Stimulated activated naive CD8-positive, alpha-beta T cell treated with anti-CD3 and anti-CD28 coated beads, Interleukin-15, amount 100 ng/mL, for 72 hours (primary cell): Measurements from ENCODE around the gene LRRC45.

ENCODE experiments used
- ATAC-seq: fragments of 150-1000 bp; cut with Tn5 transposase; 2 replicates; pipeline ENCODE4 v1.10.0; 2021; ENCODE audit warnings: mild to moderate bottlenecking, moderate library complexity
- DNase-seq, 2 donors: peaks; one replicate each; pipeline ENCODE4 v3.0.0; 2021 to 2022
- H3K27ac Mint-ChIP-seq, 2 donors: one replicate each; pipeline ENCODE4 v1.8.0; 2022; ENCODE audit warnings: mild to moderate bottlenecking in 2 of 2, mixed read lengths in 2 of 2, moderate library complexity in 2 of 2
- H3K27me3 Mint-ChIP-seq: one replicate; pipeline ENCODE4 v1.8.0; 2022; ENCODE audit warnings: mixed read lengths
- H3K4me1 Mint-ChIP-seq: one replicate; pipeline ENCODE4 v1.8.0; 2022; ENCODE audit warnings: mild to moderate bottlenecking, mixed read lengths
- H3K4me3 Mint-ChIP-seq, 2 donors: one replicate each; pipeline ENCODE4 v1.8.0; 2022; ENCODE audit warnings: mild to moderate bottlenecking in 2 of 2, mixed read lengths in 2 of 2, moderate library complexity in 1 of 2
- H3K9me3 Mint-ChIP-seq, 2 donors: one replicate each; pipeline ENCODE4 v1.8.0; 2022; ENCODE audit warnings: mixed read lengths in 2 of 2

Gene LRRC45

GRCh38 chr17:82054351-82055022 lies 31.4 kb downstream of the LRRC45 start:
- DNase-seq (no peak), ATAC-seq (no peak)
- H3K4me1 Mint-ChIP-seq = peaks cover 38% of the 10 kb centered on the region
- no peak overlapping the region for H3K4me3 Mint-ChIP-seq
- no peaks in the 10 kb centered on the region for H3K9me3 Mint-ChIP-seq
- H3K27me3 Mint-ChIP-seq = no peaks in the 10 kb centered on the region
- no peak overlapping the region for H3K27ac Mint-ChIP-seq

- Mint-ChIP-seq H3K4me3 (peak overlapping the region in 1 of 2 donors; percentile 39), H3K9me3 (no peaks in the 10 kb centered on the region), H3K27ac (peak overlapping the region; percentile 13 to 78), H3K4me1 (peaks cover 33% of the 10 kb centered on the region), H3K27me3 (no peaks in the 10 kb centered on the region)
- DNase-seq = no peak
- no peak for ATAC-seq
These were observed 32.2 kb downstream of the LRRC45 start for GRCh38 chr17:82055023-82055964.

GRCh38 chr17:82055965-82056728 lies 33.0 kb downstream of the LRRC45 start:
- Mint-ChIP-seq H3K27me3 (no peaks in the 10 kb centered on the region), H3K4me3 (no peak overlapping the region), H3K27ac (peak overlapping the region in 1 of 2 donors; percentile 78), H3K9me3 (no peaks in the 10 kb centered on the region), H3K4me1 (peaks cover 31% of the 10 kb centered on the region)
- DNase-seq (no peak), ATAC-seq (no peak)

DNA sequence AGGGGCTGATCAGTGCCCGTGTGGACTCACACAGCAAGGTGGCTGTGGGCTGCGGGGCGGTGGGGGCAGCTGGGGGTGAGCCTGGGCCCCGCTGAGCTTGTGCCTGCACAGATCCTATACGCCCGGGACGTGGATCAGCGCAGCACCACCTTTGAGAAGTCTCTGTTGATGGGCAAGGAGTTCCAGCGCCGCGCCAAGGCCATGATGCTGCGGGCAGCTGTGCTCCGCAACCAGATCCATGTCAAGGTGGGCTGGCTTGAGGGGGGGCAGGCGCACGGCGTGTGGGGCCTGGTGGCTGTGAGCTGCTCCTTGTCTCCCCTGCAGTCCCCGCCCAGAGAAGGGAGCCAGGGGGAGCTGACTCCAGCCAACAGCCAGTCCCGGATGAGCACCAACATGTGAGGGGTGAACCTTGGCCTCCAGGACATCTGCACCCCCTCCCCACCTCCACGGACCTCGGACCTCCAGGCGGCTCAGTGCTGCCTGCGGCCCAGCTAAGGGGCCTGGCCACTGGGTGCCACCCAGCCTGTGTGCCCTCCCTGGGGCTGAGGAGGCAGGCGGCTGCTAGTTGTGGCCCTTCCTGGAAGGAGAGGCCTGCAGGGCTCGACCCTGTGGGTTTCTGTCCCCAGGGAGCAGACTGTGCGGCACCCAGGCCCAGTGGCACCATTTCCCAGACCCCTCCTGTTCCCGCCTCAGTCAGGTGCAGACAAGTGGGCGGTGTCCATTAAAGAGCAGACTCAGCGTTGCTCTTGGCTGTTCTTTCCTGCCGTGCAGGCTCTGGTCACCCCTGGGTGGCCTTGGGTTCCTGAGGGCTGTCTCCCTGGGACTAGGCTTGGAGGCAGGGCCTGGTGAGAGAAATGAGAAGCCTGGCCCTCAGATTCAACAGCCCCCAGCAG lies 33.9 kb downstream of the LRRC45 start:
- DNase-seq (no peak), ATAC-seq (no peak)
- H3K4me1 Mint-ChIP-seq = peaks cover 31% of the 10 kb centered on the region
- H3K9me3 Mint-ChIP-seq = no peaks in the 10 kb centered on the region
- H3K27ac Mint-ChIP-seq = peak overlapping the region in 1 of 2 donors; percentile 59
- no peak overlapping the region for H3K4me3 Mint-ChIP-seq
- H3K27me3 Mint-ChIP-seq = no peaks in the 10 kb centered on the region

- Mint-ChIP-seq H3K4me3 (no peak overlapping the region), H3K9me3 (no peaks in the 10 kb centered on the region), H3K4me1 (peaks cover 23% of the 10 kb centered on the region), H3K27me3 (no peaks in the 10 kb centered on the region), H3K27ac (no peak overlapping the region)
- DNase-seq = no peak
- no peak for ATAC-seq
These were observed 35.2 kb downstream of the LRRC45 start for GRCh38 chr17:82058230-82058854.

- no peak overlapping the region for H3K4me3 Mint-ChIP-seq
- H3K27me3 Mint-ChIP-seq = no peaks in the 10 kb centered on the region
- no peak for ATAC-seq
- H3K27ac Mint-ChIP-seq = peak overlapping the region in 1 of 2 donors; percentile 67
- H3K9me3 Mint-ChIP-seq = no peaks in the 10 kb centered on the region
- no peak for DNase-seq
- H3K4me1 Mint-ChIP-seq = peaks cover 23% of the 10 kb centered on the region
These were observed 35.7 kb downstream of the LRRC45 start for GRCh38 chr17:82058855-82059249.

- Mint-ChIP-seq H3K9me3 (no peaks in the 10 kb centered on the region), H3K27me3 (no peaks in the 10 kb centered on the region), H3K4me3 (no peak overlapping the region), H3K27ac (peak overlapping the region in 1 of 2 donors; percentile 67), H3K4me1 (peaks cover 23% of the 10 kb centered on the region)
- DNase-seq = no peak
- ATAC-seq = no peak
These were observed 36.3 kb downstream of the LRRC45 start for GRCh38 chr17:82059272-82060000.

GRCh38 chr17:82060001-82060380 lies 36.9 kb downstream of the LRRC45 start:
- DNase-seq = no peak
- Mint-ChIP-seq H3K27ac (peak overlapping the region in 1 of 2 donors; percentile 88), H3K4me1 (peaks cover 25% of the 10 kb centered on the region), H3K9me3 (no peaks in the 10 kb centered on the region), H3K27me3 (no peaks in the 10 kb centered on the region), H3K4me3 (no peak overlapping the region)
- no peak for ATAC-seq

- H3K4me3 Mint-ChIP-seq = no peak overlapping the region
- peak overlapping the region in 1 of 2 donors; percentile 88 for H3K27ac Mint-ChIP-seq
These were observed 37.5 kb downstream of the LRRC45 start for GRCh38 chr17:82060614-82061013.

DNA sequence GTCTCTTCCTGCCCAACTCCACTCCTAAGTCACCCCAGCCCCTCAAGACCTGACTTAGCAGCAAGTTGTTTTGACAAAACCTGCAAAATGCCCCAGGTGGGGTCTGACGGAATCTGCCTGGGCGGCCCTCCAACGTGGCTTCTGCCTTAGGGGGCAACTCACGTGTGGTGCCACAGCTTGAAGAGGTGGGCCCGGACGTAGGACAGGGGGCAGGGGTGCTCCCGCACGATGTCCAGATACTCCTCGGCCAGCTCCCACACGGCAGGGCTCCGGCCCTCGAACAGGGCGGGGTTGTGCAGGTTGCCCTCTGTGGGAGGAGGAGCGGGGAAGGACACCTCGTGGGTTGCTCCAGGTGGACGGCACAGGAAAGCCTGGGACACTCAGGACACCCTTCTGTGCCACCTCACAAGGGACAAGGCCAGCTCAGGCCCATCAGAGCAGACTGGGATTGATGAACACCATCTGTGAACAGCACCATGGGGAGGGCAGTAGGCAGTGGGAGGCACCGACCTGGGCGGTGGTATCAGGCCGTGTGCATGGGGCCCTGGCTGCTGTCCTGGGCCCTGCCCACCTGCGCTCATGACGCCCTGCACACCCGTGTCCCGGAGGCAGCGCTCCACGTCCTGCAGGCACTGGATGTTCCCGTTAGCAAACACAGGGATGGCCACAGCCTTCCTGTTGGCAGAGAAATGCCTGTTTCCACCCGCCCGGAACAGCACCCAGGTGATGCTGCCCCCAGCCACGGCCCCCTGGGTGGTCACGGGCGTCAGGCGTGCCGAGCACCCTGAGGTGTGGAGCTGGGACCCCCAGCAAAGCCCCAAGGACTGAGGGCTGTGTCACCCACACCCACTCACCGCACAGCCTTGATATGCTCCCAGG lies 38.2 kb downstream of the LRRC45 start:
- H3K27me3 Mint-ChIP-seq = no peaks in the 10 kb centered on the region
- peaks cover 25% of the 10 kb centered on the region for H3K4me1 Mint-ChIP-seq
- no peak for DNase-seq
- no peak for ATAC-seq
- H3K9me3 Mint-ChIP-seq = no peaks in the 10 kb centered on the region
- no peak overlapping the region for H3K4me3 Mint-ChIP-seq
- peak overlapping the region in 1 of 2 donors; percentile 6 for H3K27ac Mint-ChIP-seq

More at GRCh38 chr17:82060614-82061013, 37.5 kb downstream of the LRRC45 start:
- Mint-ChIP-seq H3K4me1 (peaks cover 21% of the 10 kb centered on the region), H3K27me3 (no peaks in the 10 kb centered on the region), H3K9me3 (no peaks in the 10 kb centered on the region)
- DNase-seq = no peak
- ATAC-seq = no peak

DNA sequence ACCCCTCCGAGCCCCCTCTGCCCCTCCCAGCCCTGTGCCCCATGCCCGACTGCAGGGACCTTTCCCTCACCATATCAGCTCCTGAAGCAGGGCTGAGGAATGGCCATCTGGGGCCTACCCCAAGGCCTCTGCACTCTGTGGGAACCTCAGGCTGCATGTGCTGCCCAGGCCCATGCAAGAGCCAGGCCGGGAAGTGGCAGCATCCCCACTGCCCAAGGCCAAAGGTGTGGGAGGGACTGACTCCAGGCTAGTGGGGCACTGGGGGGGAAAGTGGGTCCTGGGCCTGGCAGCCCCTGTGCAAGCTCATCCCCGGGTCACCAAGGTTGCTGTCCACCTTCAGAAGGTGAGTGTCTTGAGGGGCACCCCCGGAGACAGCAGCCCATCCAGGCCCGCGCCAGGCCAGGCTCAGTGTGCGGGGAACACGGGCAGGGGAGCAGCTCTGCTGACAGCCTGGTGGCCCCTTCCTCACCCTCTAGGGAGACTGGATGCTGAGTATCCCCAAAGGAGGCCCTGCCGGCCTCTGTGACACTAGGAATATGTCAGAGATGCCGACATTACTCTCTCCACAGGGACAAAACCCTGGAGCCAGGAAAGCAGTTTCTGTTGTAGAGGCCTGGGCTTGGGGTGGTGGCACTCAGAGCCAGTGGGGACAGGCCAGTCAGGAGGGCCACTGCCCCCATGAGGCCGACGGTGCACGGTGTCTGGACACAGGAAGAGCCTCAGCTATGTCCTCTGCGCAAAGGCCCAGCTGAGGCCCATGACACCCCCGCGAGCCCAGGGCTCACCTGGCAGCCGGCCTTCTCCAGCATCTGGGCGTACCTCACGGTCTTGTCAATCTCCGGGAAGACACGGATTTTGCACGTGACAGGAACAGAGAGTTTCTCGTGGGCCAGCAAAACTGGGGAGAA lies 39.2 kb downstream of the LRRC45 start:
- no peak for ATAC-seq
- Mint-ChIP-seq H3K27ac (no peak overlapping the region), H3K9me3 (no peaks in the 10 kb centered on the region), H3K4me1 (peaks cover 29% of the 10 kb centered on the region), H3K4me3 (no peak overlapping the region), H3K27me3 (no peaks in the 10 kb centered on the region)
- DNase-seq = no peak

DNA sequence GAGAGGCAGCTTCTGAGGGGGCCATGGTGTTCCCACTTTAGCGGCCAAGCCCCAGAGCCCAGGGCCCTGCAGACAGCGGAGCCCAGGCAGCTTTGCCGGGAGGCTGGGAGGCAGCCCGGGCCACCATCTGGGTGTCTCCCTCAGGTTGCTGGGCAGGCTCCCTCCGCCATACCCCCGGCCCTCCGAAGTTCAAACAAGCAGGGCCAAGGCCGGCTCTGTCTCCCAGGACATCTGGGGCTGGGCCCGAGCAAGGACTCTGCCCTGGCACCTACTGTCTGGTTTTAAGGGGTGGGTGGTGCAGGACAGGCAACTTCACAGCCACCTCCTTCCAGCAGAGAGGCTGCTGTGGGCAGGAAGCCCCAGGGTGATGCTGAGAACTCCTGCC lies 39.9 kb downstream of the LRRC45 start:
- ATAC-seq = no peak
- DNase-seq = no peak
- no peaks in the 10 kb centered on the region for H3K27me3 Mint-ChIP-seq
- H3K4me3 Mint-ChIP-seq = no peak overlapping the region
- H3K4me1 Mint-ChIP-seq = peaks cover 29% of the 10 kb centered on the region
- H3K27ac Mint-ChIP-seq = no peak overlapping the region
- no peaks in the 10 kb centered on the region for H3K9me3 Mint-ChIP-seq
